IMR-90 (cell line): Measurements from ENCODE around the gene LRRC36. TPM values are rescaled to one million over a fixed set of nuclear protein-coding genes. Genes with fewer than 3 reads are reported as not detected.

Source experiments
- ATAC-seq: fragments of 200-7000 bp; cut with Tn5 transposase; 2 replicates; pipeline ENCODE4 v1.9.1; 2020; ENCODE audit warnings: low read depth, mild to moderate bottlenecking, moderate library complexity
- BruUV-seq: library from RNA; stranded (reverse); fragments of 400-500 nt; replicated peaks from 2 replicates; lab custom pipeline; 2021; lab: Mats Ljungman, UMichigan
- CTCF ChIA-PET: fragments of 300-600 bp; formaldehyde crosslinking; extraction: SDS; loops from one replicate; lab custom pipeline; 2021; ENCODE audit warnings: antibody characterized with exemption; lab: Yijun Ruan, JAX
- POLR2A ChIA-PET: fragments of 300-600 bp; sonication (Branson Sonifier 250); formaldehyde crosslinking; loops from one replicate; lab custom pipeline; 2022; ENCODE audit warnings: antibody characterized with exemption; ENCODE audit not compliant: unreplicated experiment; lab: Charles Lee
- DNase-seq: peaks from one replicate; pipeline ENCODE4 v3.0.0; 2013
- H2AFZ ChIP-seq: replicated peaks from 2 replicates; pipeline ENCODE3; 2013; ENCODE audit warnings: low read length, mild to moderate bottlenecking; ENCODE audit not compliant: poor library complexity
- H2AK5ac ChIP-seq: 2 replicates; pipeline ENCODE4 v1.6.1; 2013; ENCODE audit warnings: low read depth, low read length, inconsistent platforms
- H2AK9ac ChIP-seq: replicated peaks from 2 replicates; pipeline ENCODE3; 2013; ENCODE audit warnings: mild to moderate bottlenecking, low read depth, low read length, moderate library complexity; ENCODE audit not compliant: poor library complexity
- H2BK120ac ChIP-seq: 2 replicates; pipeline ENCODE4 v1.6.1; 2013; ENCODE audit warnings: low read depth, low read length, inconsistent platforms
- H2BK15ac ChIP-seq: 3 replicates; pipeline ENCODE4 v1.6.1; 2013; ENCODE audit warnings: low read depth, low read length, inconsistent platforms
- H2BK20ac ChIP-seq: 2 replicates; pipeline ENCODE4 v1.6.1; 2013; ENCODE audit warnings: low read depth, mild to moderate bottlenecking, inconsistent platforms, low read length, moderate library complexity
- H2BK5ac ChIP-seq: 2 replicates; pipeline ENCODE4 v1.6.1; 2013; ENCODE audit warnings: mild to moderate bottlenecking, low read depth, low read length, inconsistent platforms; ENCODE audit not compliant: poor library complexity, severe bottlenecking
- H3K14ac ChIP-seq: replicated peaks from 2 replicates; pipeline ENCODE4 v1.6.1; 2013; ENCODE audit warnings: low read depth, low read length, inconsistent platforms
- H3K18ac ChIP-seq: 2 replicates; pipeline ENCODE4 v1.6.1; 2013; ENCODE audit warnings: low read depth, low read length, control low read depth
- H3K23ac ChIP-seq: 2 replicates; pipeline ENCODE4 v1.6.1; 2013; ENCODE audit warnings: low read depth, low read length, inconsistent platforms
- H3K27ac ChIP-seq: 2 replicates; pipeline ENCODE4 v1.5.1; 2013; ENCODE audit warnings: mild to moderate bottlenecking, control low read depth, low read length; ENCODE audit not compliant: insufficient read depth
- H3K27me3 ChIP-seq: 2 replicates; pipeline ENCODE4 v1.6.1; 2013; ENCODE audit warnings: low read length; ENCODE audit not compliant: control insufficient read depth, insufficient read depth
- H3K36me3 ChIP-seq: 2 replicates; pipeline ENCODE4 v1.6.1; 2013; ENCODE audit warnings: low read length, mixed read lengths; ENCODE audit not compliant: control insufficient read depth, insufficient read depth
- H3K4ac ChIP-seq: 2 replicates; pipeline ENCODE4 v1.6.1; 2013; ENCODE audit warnings: low read depth, low read length, inconsistent platforms
- H3K4me1 ChIP-seq: 2 replicates; pipeline ENCODE4 v1.6.1; 2013; ENCODE audit warnings: low read length, mixed read lengths; ENCODE audit not compliant: control insufficient read depth, insufficient read depth
- H3K4me2 ChIP-seq: 2 replicates; pipeline ENCODE4 v1.6.1; 2013; ENCODE audit warnings: low read depth, mild to moderate bottlenecking, control low read depth, low read length, moderate library complexity
- H3K4me3 ChIP-seq: 2 replicates; pipeline ENCODE4 v1.5.1; 2013; ENCODE audit warnings: low read depth, mild to moderate bottlenecking, control low read depth, low read length, moderate library complexity; ENCODE audit not compliant: insufficient read depth
- H3K56ac ChIP-seq: 2 replicates; pipeline ENCODE4 v1.6.1; 2013; ENCODE audit warnings: low read length, inconsistent platforms; ENCODE audit not compliant: insufficient read depth; ENCODE audit errors: extremely low read depth
- H3K79me1 ChIP-seq, 2 experiments: 2 replicates each; pipeline ENCODE4 v1.6.1; 2013; ENCODE audit warnings: low read length in 2 of 2, inconsistent platforms in 1 of 2, low read depth in 1 of 2
- H3K9ac ChIP-seq: 2 replicates; pipeline ENCODE4 v1.6.1; 2013; ENCODE audit warnings: low read depth, low read length, control low read depth
- H3K9me1 ChIP-seq: 2 replicates; pipeline ENCODE4 v1.6.1; 2013; ENCODE audit warnings: low read length, inconsistent platforms; ENCODE audit not compliant: insufficient read depth
- H3K9me3 ChIP-seq: 2 replicates; pipeline ENCODE4 v1.6.1; 2013; ENCODE audit warnings: low read length; ENCODE audit not compliant: control insufficient read depth, insufficient read depth
- H4K20me1 ChIP-seq: 2 replicates; pipeline ENCODE4 v1.6.1; 2013; ENCODE audit warnings: low read length, inconsistent platforms; ENCODE audit not compliant: insufficient read depth
- H4K5ac ChIP-seq: 2 replicates; pipeline ENCODE4 v1.6.1; 2013; ENCODE audit warnings: mild to moderate bottlenecking, low read depth, low read length, control low read depth
- H4K8ac ChIP-seq, 2 experiments: 2 replicates each; pipeline ENCODE4 v1.6.1; 2013; ENCODE audit warnings: low read depth in 2 of 2, low read length in 2 of 2, control low read depth in 1 of 2, inconsistent platforms in 1 of 2
- H4K91ac ChIP-seq: 2 replicates; pipeline ENCODE4 v1.6.1; 2013; ENCODE audit warnings: low read depth, low read length, inconsistent platforms; ENCODE audit not compliant: insufficient read depth
- FOS ChIP-seq: fragments of 150-350 bp; IDR thresholded peaks from 2 replicates; pipeline ENCODE4 v1.6.1; 2016; ENCODE audit warnings: low read depth, low read length
- MAFK ChIP-seq: IDR thresholded peaks from 2 replicates; pipeline ENCODE4 v1.6.1; 2012; ENCODE audit warnings: low read depth, low read length, improper control_type of control experiment
- MXI1 ChIP-seq: IDR thresholded peaks from 2 replicates; pipeline ENCODE4 v1.6.1; 2012; ENCODE audit warnings: low read depth, mild to moderate bottlenecking, low read length, moderate library complexity, borderline replicate concordance
- POLR2A ChIP-seq: IDR thresholded peaks from 2 replicates; pipeline ENCODE4 v1.6.1; 2012; ENCODE audit warnings: mild to moderate bottlenecking, low read depth, low read length
- RAD21 ChIP-seq: IDR thresholded peaks from 2 replicates; pipeline ENCODE4 v1.6.1; 2012; ENCODE audit warnings: low read length, improper control_type of control experiment
- RCOR1 ChIP-seq: IDR thresholded peaks from 2 replicates; pipeline ENCODE4 v1.6.1; 2012; ENCODE audit warnings: mild to moderate bottlenecking, low read length, improper control_type of control experiment; ENCODE audit not compliant: insufficient replicate concordance
- RFX5 ChIP-seq: IDR thresholded peaks from 2 replicates; pipeline ENCODE4 v1.8.0; 2012; ENCODE audit warnings: low read depth, mild to moderate bottlenecking, low read length, moderate library complexity
- WGBS, 2 experiments: methylation state at CpG; one replicate each; pipeline versions ENCODE4 v1.1.5 to v1.1.7; 2013; ENCODE audit warnings: missing lambda C conversion rate in 2 of 2; ENCODE audit not compliant: insufficient read length in 1 of 2; ENCODE audit errors: extremely low coverage in 2 of 2; 5-methylcytosine and 5-hydroxymethylcytosine counted together
- dilution Hi-C: fragments of 300-500 bp; cut with HindIII; formaldehyde crosslinking; loops from one replicate; pipeline ENCODE4 v1.14.3; 2018; ENCODE audit warnings: low sequenced_read_pairs; ENCODE audit not compliant: unreplicated experiment
- in situ Hi-C: fragments of 300-500 bp; cut with MboI; formaldehyde crosslinking; loops from 3 replicates; pipeline ENCODE4 v1.14.3; 2019; ENCODE audit warnings: low sequenced_read_pairs, inconsistent platforms, mixed read lengths
- intact Hi-C: fragments of 100-400 bp; cut with micrococcal nuclease; formaldehyde crosslinking; loops from 2 replicates; pipeline ENCODE4 v1.10.0; 2022
- polyA plus RNA-seq, 3 experiments: library from polyadenylated mRNA; depleted of rRNA; stranded (reverse); fragments of >200 nt; gene quantifications; 2 replicates each; pipeline ENCODE4 v1.2.3, GENCODE V29; 2012; ENCODE audit warnings: low replicate concordance in 1 of 3
- total RNA-seq: library from RNA; depleted of rRNA; stranded (reverse); fragments of >200 nt; gene quantifications from 2 replicates; pipeline ENCODE4 v1.2.3, GENCODE V29; 2012
- TF ChIP-seq, protein P1 (sequence below): conservative IDR thresholded peaks from 2 replicates; pipeline ENCODE4 v1.5.1; 2012; ENCODE audit warnings: mild to moderate bottlenecking, low read depth, low read length, improper control_type of control experiment

LRRC36 gene
- total and polyA plus RNA-seq, 2 of the 4 experiments (the other 2 are of a cell fraction) = 0.18 to 0.29 TPM

DNA sequence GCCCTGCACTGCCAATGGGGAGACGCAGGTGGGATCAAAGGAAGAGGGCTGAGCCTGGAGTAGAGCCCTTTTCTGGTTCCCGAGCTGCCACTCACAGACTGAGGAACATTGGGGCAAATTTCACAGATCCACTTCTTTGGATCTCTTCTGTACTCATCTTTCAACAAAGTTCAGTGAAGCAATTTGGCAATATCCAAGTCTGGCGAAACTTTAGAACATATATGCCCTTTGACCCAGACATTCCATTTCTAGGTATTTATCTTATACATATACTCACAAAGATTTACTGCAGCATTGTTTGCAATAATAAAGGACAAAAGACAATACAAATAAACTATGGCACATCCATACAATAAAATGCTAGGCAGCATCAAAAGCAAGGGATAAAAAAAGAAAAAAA lies 84.7 kb downstream of the LRRC36 start:
- WGBS, 2 experiments = 89% methylated on average over 2 of the region's 3 CpGs; no CpG with 5 or more reads in 1 of the 2 experiments
- Histone ChIP-seq H3K27ac (no peak overlapping the region), H3K36me3 (no peaks in the 10 kb centered on the region), H2BK5ac (no peak overlapping the region), H3K18ac (no peak overlapping the region), H2BK20ac (no peak overlapping the region), H3K4me1 (peaks cover 11% of the 10 kb centered on the region), H3K9ac (no peak overlapping the region), H4K20me1 (no peaks in the 10 kb centered on the region), H2BK15ac (no peak overlapping the region), H3K4me2 (no peak overlapping the region), H3K9me1 (peaks cover 12% of the 10 kb centered on the region), H3K79me1 (peaks cover 2 to 25% of the 10 kb centered on the region in 2 experiments; a peak in 3 of 4 replicates), H3K23ac (no peak overlapping the region), H4K8ac (no peak overlapping the region), H3K27me3 (no peaks in the 10 kb centered on the region), H3K14ac (no peak overlapping the region), H3K9me3 (no peaks in the 10 kb centered on the region), H2AK5ac (no peak overlapping the region), H2BK120ac (no peak overlapping the region), H4K91ac (no peak overlapping the region), H3K56ac (no peak overlapping the region), H4K5ac (no peak overlapping the region), H2AFZ (no peak overlapping the region), H3K4ac (no peak overlapping the region), H2AK9ac (no peak overlapping the region), H3K4me3 (no peak overlapping the region)
- intact Hi-C loops = no loop called here
- dilution Hi-C loops = no loop called here
- in situ Hi-C loops = no loop called here
- DNase-seq = no peak
- no TSS peak for BruUV-seq
- ATAC-seq = no peak
- CTCF ChIA-PET = interaction anchor here (0.6 kb wide), 1 partner anchor 12 kb away, joined by 4 read pairs; no protein-coding TSS in a partner anchor
- POLR2A ChIA-PET = no interaction called here
- TF ChIP-seq POLR2A (no peak), RAD21 (no peak), MAFK (no peak), RFX5 (no peak), MXI1 (no peak), FOS (no peak), RCOR1 (no peak)
- TF ChIP-seq, protein P1, sequence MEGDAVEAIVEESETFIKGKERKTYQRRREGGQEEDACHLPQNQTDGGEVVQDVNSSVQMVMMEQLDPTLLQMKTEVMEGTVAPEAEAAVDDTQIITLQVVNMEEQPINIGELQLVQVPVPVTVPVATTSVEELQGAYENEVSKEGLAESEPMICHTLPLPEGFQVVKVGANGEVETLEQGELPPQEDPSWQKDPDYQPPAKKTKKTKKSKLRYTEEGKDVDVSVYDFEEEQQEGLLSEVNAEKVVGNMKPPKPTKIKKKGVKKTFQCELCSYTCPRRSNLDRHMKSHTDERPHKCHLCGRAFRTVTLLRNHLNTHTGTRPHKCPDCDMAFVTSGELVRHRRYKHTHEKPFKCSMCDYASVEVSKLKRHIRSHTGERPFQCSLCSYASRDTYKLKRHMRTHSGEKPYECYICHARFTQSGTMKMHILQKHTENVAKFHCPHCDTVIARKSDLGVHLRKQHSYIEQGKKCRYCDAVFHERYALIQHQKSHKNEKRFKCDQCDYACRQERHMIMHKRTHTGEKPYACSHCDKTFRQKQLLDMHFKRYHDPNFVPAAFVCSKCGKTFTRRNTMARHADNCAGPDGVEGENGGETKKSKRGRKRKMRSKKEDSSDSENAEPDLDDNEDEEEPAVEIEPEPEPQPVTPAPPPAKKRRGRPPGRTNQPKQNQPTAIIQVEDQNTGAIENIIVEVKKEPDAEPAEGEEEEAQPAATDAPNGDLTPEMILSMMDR = no peak
